WTC11 (cell line): ENCODE measurements around the gene RYR2. TPM values are rescaled to one million over a fixed set of nuclear protein-coding genes. Genes with fewer than 3 reads are reported as not detected.
A peak's percentile ranks its signal among the peaks of the same experiment; 100 is the strongest.

Experiments used
- ATAC-seq: fragments of 200-7000 bp; cut with Tn5 transposase; 2 replicates; pipeline ENCODE4 v1.10.0; 2021; ENCODE audit warnings: mild to moderate bottlenecking, moderate library complexity
- CTCF ChIA-PET: fragments of 300-600 bp; sonication (Branson Sonifier 250); formaldehyde crosslinking; loops from one replicate; lab custom pipeline; 2021; ENCODE audit warnings: antibody characterized with exemption; lab: Charles Lee
- POLR2A ChIA-PET: fragments of 350-600 bp; sonication (Branson Sonifier 250); formaldehyde crosslinking; loops from one replicate; lab custom pipeline; 2021; ENCODE audit warnings: antibody characterized with exemption; lab: Charles Lee
- DNase-seq: peaks from one replicate; pipeline ENCODE4 v3.0.0; 2021; ENCODE audit warnings: low spot score
- H3K27ac Mint-ChIP-seq: 2 replicates; pipeline ENCODE4 v1.8.0; 2021; ENCODE audit warnings: mixed read lengths
- H3K27me3 Mint-ChIP-seq: 2 replicates; pipeline ENCODE4 v1.8.0; 2021; ENCODE audit warnings: low read depth, mild to moderate bottlenecking, moderate library complexity, mixed read lengths
- H3K36me3 Mint-ChIP-seq: 2 replicates; pipeline ENCODE4 v1.8.0; 2021; ENCODE audit warnings: mixed read lengths
- H3K4me1 Mint-ChIP-seq: 2 replicates; pipeline ENCODE4 v1.8.0; 2022; ENCODE audit warnings: mixed read lengths
- H3K4me3 Mint-ChIP-seq: 2 replicates; pipeline ENCODE4 v1.8.0; 2021; ENCODE audit warnings: mild to moderate bottlenecking, moderate library complexity, mixed read lengths
- H3K9me3 Mint-ChIP-seq: 2 replicates; pipeline ENCODE4 v1.8.0; 2021; ENCODE audit warnings: mixed read lengths
- ATF1 ChIP-seq: sonication (generic); formaldehyde crosslinking; IDR thresholded peaks from 2 replicates; pipeline ENCODE4 v1.8.1; 2023; ENCODE audit warnings: mild to moderate bottlenecking, moderate library complexity, missing genetic modification reagents
- CBFB ChIP-seq: sonication (generic); formaldehyde crosslinking; IDR thresholded peaks from 2 replicates; pipeline ENCODE4 v1.8.1; 2022; ENCODE audit warnings: mild to moderate bottlenecking, low read depth, missing genetic modification reagents
- CTCF ChIP-seq: fragments of 200-600 bp; IDR thresholded peaks from 2 replicates; pipeline ENCODE4 v1.8.0; 2022; ENCODE audit warnings: antibody characterized with exemption
- FOXK1 ChIP-seq: sonication (generic); formaldehyde crosslinking; IDR thresholded peaks from 2 replicates; pipeline ENCODE4 v1.8.0; 2022; ENCODE audit warnings: mild to moderate bottlenecking, moderate library complexity, missing genetic modification reagents
- GRHL2 ChIP-seq: fragments of 250-450 bp; sonication (Bioruptor Pico); IDR thresholded peaks from 2 replicates; pipeline ENCODE4 v1.8.0; 2022; ENCODE audit warnings: mild to moderate bottlenecking, moderate library complexity; ENCODE audit not compliant: insufficient replicate concordance, severe bottlenecking
- HMGA2 ChIP-seq: fragments of 250-450 bp; sonication (Bioruptor Pico); IDR thresholded peaks from 2 replicates; pipeline ENCODE4 v1.4.0; 2021; ENCODE audit warnings: mild to moderate bottlenecking, moderate library complexity
- PRDM15 ChIP-seq: sonication (generic); formaldehyde crosslinking; IDR thresholded peaks from 2 replicates; pipeline ENCODE4 v1.8.0; 2022; ENCODE audit warnings: missing genetic modification reagents
- SMAD3 ChIP-seq: sonication (generic); formaldehyde crosslinking; IDR thresholded peaks from 2 replicates; pipeline ENCODE4 v1.8.0; 2022; ENCODE audit warnings: missing genetic modification reagents, mild to moderate bottlenecking, borderline replicate concordance
- TEAD4 ChIP-seq: sonication (generic); formaldehyde crosslinking; IDR thresholded peaks from 2 replicates; pipeline ENCODE4 v1.8.0; 2022; ENCODE audit warnings: mild to moderate bottlenecking, missing genetic modification reagents
- ZBTB21 ChIP-seq: sonication (generic); formaldehyde crosslinking; IDR thresholded peaks from 2 replicates; pipeline ENCODE4 v1.8.1; 2023; ENCODE audit warnings: mild to moderate bottlenecking, missing genetic modification reagents, borderline replicate concordance
- ZNF138 ChIP-seq: sonication (generic); formaldehyde crosslinking; conservative IDR thresholded peaks from 2 replicates; pipeline ENCODE4 v1.8.1; 2022; ENCODE audit warnings: mild to moderate bottlenecking, moderate library complexity, missing genetic modification reagents
- ZNF425 ChIP-seq: fragments of 250-450 bp; sonication (Bioruptor Pico); conservative IDR thresholded peaks from 2 replicates; pipeline ENCODE4 v1.9.0; 2021; ENCODE audit warnings: mild to moderate bottlenecking
- ZNF512 ChIP-seq: sonication (generic); formaldehyde crosslinking; IDR thresholded peaks from 2 replicates; pipeline ENCODE4 v1.8.1; 2022; ENCODE audit warnings: missing genetic modification reagents, borderline replicate concordance
- total RNA-seq: library from RNA; stranded (reverse); gene quantifications from 3 replicates; pipeline ENCODE4 v1.2.3, GENCODE V29; 2021
- TF ChIP-seq, protein P1 (sequence below): fragments of 250-450 bp; sonication (Bioruptor Pico); IDR thresholded peaks from 2 replicates; pipeline ENCODE4 v1.9.0; 2021; ENCODE audit warnings: mild to moderate bottlenecking
- TF ChIP-seq, protein P2 (sequence below): sonication (generic); formaldehyde crosslinking; IDR thresholded peaks from 2 replicates; pipeline ENCODE4 v1.8.1; 2022; ENCODE audit warnings: low read depth, missing genetic modification reagents, borderline replicate concordance
- TF ChIP-seq, protein P3 (sequence below): sonication (generic); formaldehyde crosslinking; IDR thresholded peaks from 2 replicates; pipeline ENCODE4 v1.8.1; 2023; ENCODE audit warnings: mild to moderate bottlenecking, moderate library complexity, missing genetic modification reagents

RYR2 gene
- total RNA-seq, 1 experiment from 2014 or later, result 7.9 TPM

- no peak for ATAC-seq
- no peak overlapping the region for H3K27ac Mint-ChIP-seq
- H3K9me3 Mint-ChIP-seq, result no peaks in the 10 kb centered on the region
- no peaks in the 10 kb centered on the region for H3K36me3 Mint-ChIP-seq
- no peak for DNase-seq
- H3K4me1 Mint-ChIP-seq, result peaks cover 28% of the 10 kb centered on the region
- no peaks in the 10 kb centered on the region for H3K27me3 Mint-ChIP-seq
- TF ChIP-seq TEAD4 (CRISPR knock-in tag) (no peak), PRDM15 (CRISPR knock-in tag) (no peak), ZNF425 (no peak), CBFB (CRISPR knock-in tag) (no peak), GRHL2 (CRISPR knock-in tag) (no peak), ZNF138 (CRISPR knock-in tag) (no peak), CTCF (no peak), ATF1 (CRISPR knock-in tag) (no peak), HMGA2 (no peak), SMAD3 (CRISPR knock-in tag) (no peak), FOXK1 (CRISPR knock-in tag) (no peak)
- TF ChIP-seq, protein P1, sequence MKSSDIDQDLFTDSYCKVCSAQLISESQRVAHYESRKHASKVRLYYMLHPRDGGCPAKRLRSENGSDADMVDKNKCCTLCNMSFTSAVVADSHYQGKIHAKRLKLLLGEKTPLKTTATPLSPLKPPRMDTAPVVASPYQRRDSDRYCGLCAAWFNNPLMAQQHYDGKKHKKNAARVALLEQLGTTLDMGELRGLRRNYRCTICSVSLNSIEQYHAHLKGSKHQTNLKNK (CRISPR knock-in tag), result no peak
- TF ChIP-seq, protein P2, sequence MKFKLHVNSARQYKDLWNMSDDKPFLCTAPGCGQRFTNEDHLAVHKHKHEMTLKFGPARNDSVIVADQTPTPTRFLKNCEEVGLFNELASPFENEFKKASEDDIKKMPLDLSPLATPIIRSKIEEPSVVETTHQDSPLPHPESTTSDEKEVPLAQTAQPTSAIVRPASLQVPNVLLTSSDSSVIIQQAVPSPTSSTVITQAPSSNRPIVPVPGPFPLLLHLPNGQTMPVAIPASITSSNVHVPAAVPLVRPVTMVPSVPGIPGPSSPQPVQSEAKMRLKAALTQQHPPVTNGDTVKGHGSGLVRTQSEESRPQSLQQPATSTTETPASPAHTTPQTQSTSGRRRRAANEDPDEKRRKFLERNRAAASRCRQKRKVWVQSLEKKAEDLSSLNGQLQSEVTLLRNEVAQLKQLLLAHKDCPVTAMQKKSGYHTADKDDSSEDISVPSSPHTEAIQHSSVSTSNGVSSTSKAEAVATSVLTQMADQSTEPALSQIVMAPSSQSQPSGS (CRISPR knock-in tag), result no peak
- CTCF ChIA-PET, result no interaction called here
- no peak overlapping the region for H3K4me3 Mint-ChIP-seq
- POLR2A ChIA-PET, result no interaction called here
These were observed 139.8 kb downstream of the RYR2 start for GRCh38 chr1:237181743-237182317.

DNA sequence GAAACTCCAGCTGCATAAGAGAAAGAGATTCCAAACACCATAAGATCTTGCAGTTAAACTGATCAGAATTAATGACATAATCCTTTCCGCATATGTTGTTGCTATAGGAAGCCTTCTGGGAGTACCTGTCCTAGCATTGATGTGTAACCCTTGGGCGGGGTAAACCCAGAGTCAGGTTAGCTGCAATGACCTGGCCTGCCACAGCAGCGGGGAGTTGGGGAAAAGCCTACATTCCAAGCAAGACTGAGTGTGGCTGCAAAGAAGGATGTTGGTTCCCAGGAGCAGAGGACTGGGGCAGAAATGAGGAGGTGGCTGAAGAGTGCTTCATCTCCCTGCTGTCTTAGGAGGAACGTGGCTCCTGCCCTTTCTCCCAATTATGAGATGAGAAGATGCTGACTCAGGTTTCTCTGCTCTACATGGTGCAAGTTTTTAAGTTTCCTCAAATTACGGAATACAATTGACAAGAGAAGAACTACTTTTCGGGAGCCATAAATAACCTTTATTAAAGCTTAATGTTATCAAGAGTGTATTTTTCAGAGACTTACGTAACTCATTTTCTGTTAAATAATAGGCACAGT lies 142.1 kb downstream of the RYR2 start:
- Mint-ChIP-seq H3K27ac (peak overlapping the region; percentile 35), H3K9me3 (no peaks in the 10 kb centered on the region), H3K4me3 (no peak overlapping the region), H3K36me3 (no peaks in the 10 kb centered on the region), H3K27me3 (no peaks in the 10 kb centered on the region), H3K4me1 (peaks cover 35% of the 10 kb centered on the region)
- POLR2A ChIA-PET, result no interaction called here
- DNase-seq, result peak; percentile 46
- CTCF ChIA-PET, result no interaction called here
- peak; percentile 83 for ATAC-seq
- TF ChIP-seq GRHL2 (CRISPR knock-in tag), result no peak
- TF ChIP-seq ZBTB21 (CRISPR knock-in tag), result no peak
- TF ChIP-seq, protein P3, sequence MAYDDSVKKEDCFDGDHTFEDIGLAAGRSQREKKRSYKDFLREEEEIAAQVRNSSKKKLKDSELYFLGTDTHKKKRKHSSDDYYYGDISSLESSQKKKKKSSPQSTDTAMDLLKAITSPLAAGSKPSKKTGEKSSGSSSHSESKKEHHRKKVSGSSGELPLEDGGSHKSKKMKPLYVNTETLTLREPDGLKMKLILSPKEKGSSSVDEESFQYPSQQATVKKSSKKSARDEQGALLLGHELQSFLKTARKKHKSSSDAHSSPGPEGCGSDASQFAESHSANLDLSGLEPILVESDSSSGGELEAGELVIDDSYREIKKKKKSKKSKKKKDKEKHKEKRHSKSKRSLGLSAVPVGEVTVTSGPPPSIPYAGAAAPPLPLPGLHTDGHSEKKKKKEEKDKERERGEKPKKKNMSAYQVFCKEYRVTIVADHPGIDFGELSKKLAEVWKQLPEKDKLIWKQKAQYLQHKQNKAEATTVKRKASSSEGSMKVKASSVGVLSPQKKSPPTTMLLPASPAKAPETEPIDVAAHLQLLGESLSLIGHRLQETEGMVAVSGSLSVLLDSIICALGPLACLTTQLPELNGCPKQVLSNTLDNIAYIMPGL (CRISPR knock-in tag), result no peak
- no peak for TF ChIP-seq HMGA2
- no peak for TF ChIP-seq ZNF512 (CRISPR knock-in tag)
